Effector CD8-positive, alpha-beta T cell (primary cell): Measurements from ENCODE around the gene BCL2L12.
"Not testable (repeated sequence)": the region's sequence is repeated elsewhere in the genome, so short reads cannot be mapped to it uniquely, and the experiment has no call there.

Experiments
- DNase-seq: peaks from one replicate; lab custom pipeline; 2025; lab: John Stamatoyannopoulos, UW

The BCL2L12 gene

DNA sequence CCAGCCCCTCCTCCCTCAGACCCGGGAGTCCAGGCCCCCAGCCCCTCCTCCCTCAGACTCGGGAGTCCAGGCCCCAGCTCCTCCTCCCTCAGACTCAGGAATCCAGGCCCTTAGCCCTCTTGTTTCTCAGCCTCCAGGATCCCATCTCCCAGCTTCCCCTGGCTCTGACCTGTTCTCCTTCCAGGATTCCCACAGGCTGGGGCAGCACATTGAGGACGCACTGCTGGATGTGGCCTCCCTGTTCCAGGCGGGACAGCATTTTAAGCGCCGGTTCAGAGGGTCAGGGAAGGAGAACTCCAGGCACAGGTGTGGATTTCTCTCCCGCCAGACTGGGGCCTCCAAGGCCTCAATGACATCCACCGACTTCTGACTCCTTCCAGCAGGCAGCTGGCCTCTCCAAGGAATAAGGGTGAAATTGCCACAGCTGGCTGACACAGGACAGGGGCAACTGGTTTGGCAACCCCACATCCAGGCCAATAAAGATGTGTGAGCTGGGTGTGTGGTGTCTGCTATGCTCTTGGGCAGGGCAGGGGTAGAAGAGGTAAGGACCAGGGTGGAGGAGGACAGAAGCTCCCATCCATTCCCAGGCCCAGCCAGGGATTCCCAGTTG, 47.6 kb downstream of the BCL2L12 start:
- DNase-seq = no peak

DNA sequence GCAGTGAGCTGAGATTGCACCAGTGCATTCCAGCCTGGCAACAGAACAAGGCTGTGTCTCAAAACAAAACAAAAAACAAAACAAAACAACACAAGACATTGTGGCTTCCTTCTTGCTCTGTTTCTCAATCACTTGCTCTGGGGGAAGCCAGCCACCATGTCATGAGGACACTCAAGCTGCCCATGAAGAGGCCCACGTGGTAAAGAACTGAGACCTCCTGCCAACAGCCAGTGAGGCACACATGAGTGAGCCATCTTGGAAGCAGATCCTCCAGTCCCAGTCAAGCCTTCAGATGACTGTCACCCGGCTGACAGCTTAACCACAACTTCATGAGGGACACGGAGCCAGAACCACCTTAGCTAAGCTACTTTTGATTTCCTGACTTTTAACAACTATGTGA, 50.4 kb downstream of the BCL2L12 start:
- DNase-seq = no peak

DNA sequence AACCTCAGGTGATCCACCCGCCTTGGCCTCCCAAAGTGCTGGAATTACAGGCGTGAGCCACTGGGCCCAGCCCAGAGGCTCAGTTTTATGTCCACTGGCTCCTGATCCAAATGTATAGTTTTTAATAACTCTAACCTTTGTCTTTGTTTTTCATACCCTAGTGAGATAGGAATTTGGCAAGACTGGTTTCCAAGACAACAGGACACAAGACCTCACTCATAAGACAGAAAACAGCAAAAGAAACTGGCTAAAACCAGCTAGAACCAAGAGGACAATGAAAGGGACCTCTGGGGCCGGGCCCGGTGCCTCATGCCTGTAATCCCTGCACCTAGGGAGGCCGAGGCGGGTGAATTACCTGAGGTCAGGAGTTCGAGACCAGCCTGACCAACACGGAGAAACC, 52.8 kb downstream of the BCL2L12 start:
- DNase-seq = no peak

DNA sequence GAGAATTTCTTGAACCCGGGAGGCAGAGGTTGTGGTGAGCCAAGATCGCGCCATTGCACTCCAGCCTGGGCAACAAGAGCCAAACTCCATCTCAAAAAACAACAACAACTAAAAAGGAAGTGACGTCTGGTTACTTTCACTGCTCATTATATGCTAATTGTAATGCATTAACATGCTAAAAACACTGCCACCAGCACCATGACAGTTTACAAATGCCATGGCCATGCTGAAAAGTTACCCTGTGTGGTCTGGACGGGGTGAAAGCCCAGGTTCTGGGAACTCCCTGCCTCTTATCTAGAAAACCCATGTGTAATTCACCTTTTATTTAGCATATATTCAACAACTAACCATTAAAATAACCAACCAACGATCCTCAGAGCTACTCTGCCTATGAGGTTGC, 53.3 kb downstream of the BCL2L12 start:
- DNase-seq = no peak

- DNase-seq = not testable (repeated sequence)
Measured at GRCh38 chr19:49719420-49719819, 53.7 kb downstream of the BCL2L12 start.
